Glutamatergic neuron (in vitro differentiated cells): ENCODE measurements around the gene IL31RA. TPM values are rescaled to one million over a fixed set of nuclear protein-coding genes. Genes with fewer than 3 reads are reported as not detected.

Experiments used
- DNase-seq: peaks from one replicate; pipeline ENCODE4 v3.0.0; 2022
- H3K27ac Mint-ChIP-seq: one replicate; pipeline ENCODE4 v1.8.0; 2020; ENCODE audit warnings: mild to moderate bottlenecking, mixed read lengths, inconsistent platforms; ENCODE audit not compliant: unreplicated experiment
- H3K27me3 Mint-ChIP-seq: one replicate; pipeline ENCODE4 v1.8.0; 2020; ENCODE audit warnings: mild to moderate bottlenecking, moderate library complexity, mixed read lengths, inconsistent platforms; ENCODE audit not compliant: unreplicated experiment
- H3K36me3 Mint-ChIP-seq: one replicate; pipeline ENCODE4 v1.8.0; 2020; ENCODE audit warnings: mild to moderate bottlenecking, mixed read lengths, inconsistent platforms; ENCODE audit not compliant: unreplicated experiment
- H3K4me1 Mint-ChIP-seq: one replicate; pipeline ENCODE4 v1.8.0; 2020; ENCODE audit warnings: mild to moderate bottlenecking, low read depth, mixed read lengths, inconsistent platforms; ENCODE audit not compliant: unreplicated experiment
- H3K4me3 Mint-ChIP-seq: one replicate; pipeline ENCODE4 v1.8.0; 2020; ENCODE audit warnings: mild to moderate bottlenecking, mixed read lengths, inconsistent platforms; ENCODE audit not compliant: unreplicated experiment
- H3K9me3 Mint-ChIP-seq: one replicate; pipeline ENCODE4 v1.8.0; 2020; ENCODE audit warnings: mild to moderate bottlenecking, moderate library complexity, mixed read lengths, inconsistent platforms; ENCODE audit not compliant: unreplicated experiment
- CTCF ChIP-seq: fragments of 200-600 bp; sonication (generic); IDR thresholded peaks from one replicate; pipeline ENCODE4 v1.5.0; 2021; ENCODE audit not compliant: partially characterized antibody, unreplicated experiment
- total RNA-seq: library from RNA; stranded (reverse); fragmentation: NEBNext Ultra II Directional; extraction: Animal tissue kit (Norgen Biotek cat#: 25700); gene quantifications from one replicate; pipeline ENCODE4 v1.2.1, GENCODE V29; 2021; ENCODE audit not compliant: unreplicated experiment

IL31RA gene
- total RNA-seq, 1 donor from 2014 or later = not detected

GRCh38 chr5:55894135-55894534 is 43.0 kb downstream of the IL31RA start:
- Mint-ChIP-seq H3K4me1 (no peaks in the 10 kb centered on the region), H3K27ac (no peak overlapping the region), H3K4me3 (no peak overlapping the region), H3K9me3 (no peaks in the 10 kb centered on the region), H3K36me3 (no peaks in the 10 kb centered on the region), H3K27me3 (no peaks in the 10 kb centered on the region)
- TF ChIP-seq CTCF = no peak
- no peak for DNase-seq

GRCh38 chr5:55895346-55895745 is 44.2 kb downstream of the IL31RA start:
- Mint-ChIP-seq H3K4me1 (no peaks in the 10 kb centered on the region), H3K27ac (no peak overlapping the region), H3K27me3 (no peaks in the 10 kb centered on the region), H3K9me3 (no peaks in the 10 kb centered on the region), H3K36me3 (no peaks in the 10 kb centered on the region), H3K4me3 (no peak overlapping the region)
- no peak for TF ChIP-seq CTCF
- no peak for DNase-seq

- Mint-ChIP-seq H3K4me1 (no peaks in the 10 kb centered on the region), H3K4me3 (no peak overlapping the region), H3K9me3 (no peaks in the 10 kb centered on the region), H3K27me3 (no peaks in the 10 kb centered on the region), H3K27ac (no peak overlapping the region), H3K36me3 (no peaks in the 10 kb centered on the region)
- no peak for DNase-seq
- no peak for TF ChIP-seq CTCF
These were observed 45.1 kb downstream of the IL31RA start for GRCh38 chr5:55896238-55896637.

- H3K9me3 Mint-ChIP-seq = no peaks in the 10 kb centered on the region
- H3K4me3 Mint-ChIP-seq = no peak overlapping the region
- no peak for DNase-seq
- TF ChIP-seq CTCF = no peak
- no peak overlapping the region for H3K27ac Mint-ChIP-seq
- no peaks in the 10 kb centered on the region for H3K36me3 Mint-ChIP-seq
- H3K27me3 Mint-ChIP-seq = no peaks in the 10 kb centered on the region
- H3K4me1 Mint-ChIP-seq = no peaks in the 10 kb centered on the region
These were observed 45.5 kb downstream of the IL31RA start for GRCh38 chr5:55896663-55897062.

GRCh38 chr5:55897206-55897894 is 46.2 kb downstream of the IL31RA start:
- Mint-ChIP-seq H3K27ac (no peak overlapping the region), H3K36me3 (no peaks in the 10 kb centered on the region), H3K4me1 (no peaks in the 10 kb centered on the region), H3K27me3 (no peaks in the 10 kb centered on the region), H3K9me3 (no peaks in the 10 kb centered on the region), H3K4me3 (no peak overlapping the region)
- no peak for DNase-seq
- TF ChIP-seq CTCF = no peak
